ENCODE results near the gene TPRA1.

GRCh38 chr3:127570520-127570919, 20.0 kb downstream of the TPRA1 start:
- TF ChIP-seq CTCF (IDR thresholded peaks at IDR 0.05) (no peak), POLR2A (IDR thresholded peaks at IDR 0.05) (no peak)
